Heart right ventricle (tissue), 16 donors: ENCODE results near the gene POU4F1. TPM values are rescaled to one million over a fixed set of nuclear protein-coding genes. Genes with fewer than 3 reads are reported as not detected.

Experiments
- ATAC-seq, 8 donors: fragments of 200-7000 bp; cut with Tn5 transposase; one replicate each; pipeline ENCODE4 v1.9.1; 2020; ENCODE audit warnings: mild to moderate bottlenecking in 8 of 8, moderate library complexity in 8 of 8, moderate number of reproducible peaks in 1 of 8
- DNase-seq, 2 donors: peaks; one replicate each; pipeline ENCODE4 v3.0.0-alpha.2; 2020
- H3K27ac ChIP-seq, 10 donors: fragments of 200-600 bp; sonication (generic) in 2 of 10; one replicate each; pipeline versions ENCODE4 v1.5.0 to v1.8.0; 2020 to 2022; ENCODE audit warnings: mild to moderate bottlenecking in 3 of 10
- H3K27me3 ChIP-seq, 7 donors: fragments of 200-600 bp; one replicate each; pipeline ENCODE4 v1.8.0; 2021 to 2022; ENCODE audit warnings: mild to moderate bottlenecking in 2 of 7
- H3K36me3 ChIP-seq, 9 donors: fragments of 200-600 bp; sonication (generic) in 1 of 9; one replicate each; pipeline versions ENCODE4 v1.5.0 to v1.8.0; 2020 to 2022; ENCODE audit warnings: mild to moderate bottlenecking in 2 of 9
- H3K4me1 ChIP-seq, 9 donors: fragments of 200-600 bp; sonication (generic) in 1 of 9; one replicate each; pipeline versions ENCODE4 v1.5.0 to v1.8.0; 2020 to 2022; ENCODE audit warnings: mild to moderate bottlenecking in 4 of 9
- H3K4me3 ChIP-seq, 10 donors: fragments of 200-600 bp; sonication (generic) in 2 of 10; one replicate each; pipeline versions ENCODE4 v1.5.0 to v1.8.0; 2020 to 2022; ENCODE audit warnings: mild to moderate bottlenecking in 7 of 10, moderate library complexity in 2 of 10
- H3K9me3 ChIP-seq, 11 donors: fragments of 200-600 bp in 10 of 11; sonication (generic) in 2 of 11; one replicate each; pipeline versions ENCODE4 v1.5.0 to v1.8.0; 2013 to 2022; ENCODE audit warnings: mild to moderate bottlenecking in 2 of 11, control low read depth in 1 of 11, moderate library complexity in 1 of 11
- WGBS, 2 donors: extraction: QIAGEN DNeasy Blood & Tissue Kit; methylation state at CpG; one replicate each; pipeline ENCODE4 v1.1.7; 2013; ENCODE audit warnings: inconsistent platforms in 1 of 2; 5-methylcytosine and 5-hydroxymethylcytosine counted together
- intact Hi-C, 10 donors: fragments of 100-400 bp; cut with DNase I; formaldehyde crosslinking; loops; one replicate each; pipeline versions ENCODE4 v1.11.1 to v1.14.2; 2022
- long read RNA-seq, 3 donors: library from polyadenylated mRNA; unstranded; transcript quantifications; one replicate each; pipeline ENCODE4 v2.0.0, GENCODE V29; 2020 to 2021
- polyA plus RNA-seq, 2 donors: library from polyadenylated mRNA; stranded (reverse); fragments of 200-250 nt; gene quantifications; one replicate each; pipeline ENCODE4 v1.2.3, GENCODE V29; 2013
- total RNA-seq, 10 donors: library from RNA; stranded (reverse); fragmentation: NEBNext Ultra II Directional in 3 of 10; extraction: Animal tissue kit (Norgen Biotek cat#: 25700) in 3 of 10; gene quantifications; one replicate each; pipeline versions ENCODE4 v1.2.1 to v1.2.4, GENCODE V29; 2021 to 2023
- TF ChIP-seq, protein P1 (sequence below), 9 donors: fragments of 200-600 bp; sonication (generic) in 2 of 9; IDR thresholded peaks; one replicate each; pipeline versions ENCODE4 v1.5.0 to v1.8.0; 2021 to 2022; ENCODE audit warnings: antibody characterized with exemption in 9 of 9, mild to moderate bottlenecking in 5 of 9, moderate library complexity in 1 of 9
- donor health status: Arrhythmogenic right ventricular cardiomyopathy.
- donor health status: ischemic (EF 13 %, LVEDD 7.1; RV severe dilation, severe dysfunction).
- donor health status: healthy with polysubstance abuse.
- donor health status: DM: no; HTN: yes; CAD: no.
- donor health status: DM: no; HTN: no; CAD: no.
- donor health status: ischemic (EF 25% LVEDD 6.9; RV normal size, moderate dysfunction).
- donor health status: ischemic (EF 25% LVEDD 5.7; RV mildly dilated, moderate dysfunction).
- donor health status: healthy.
- donor health status: DM: yes; HTN: yes; CAD: no.
- donor health status: Ischemic cardiomyopathy.
- donor health status: ischemic (EF 35%, LVEDD 5.7; RV mildly dilated, moderate dysfunction).
- donor health status: nonischemic (EF 11% LVEDD 7.7; RV severe dilation, severe dysfunction).
- donor health status: DM: yes; HTN: yes; CAD: no.
- donor health status: PGD.
- donor health status: ischemic (EF 29% LVEDD 5.4; RV normal size, mild dysfunction).
- donor health status: nonischemic (EF 23%, LVEDD 6.1; RV moderate dilation, normal function).

POU4F1 gene, protein sequence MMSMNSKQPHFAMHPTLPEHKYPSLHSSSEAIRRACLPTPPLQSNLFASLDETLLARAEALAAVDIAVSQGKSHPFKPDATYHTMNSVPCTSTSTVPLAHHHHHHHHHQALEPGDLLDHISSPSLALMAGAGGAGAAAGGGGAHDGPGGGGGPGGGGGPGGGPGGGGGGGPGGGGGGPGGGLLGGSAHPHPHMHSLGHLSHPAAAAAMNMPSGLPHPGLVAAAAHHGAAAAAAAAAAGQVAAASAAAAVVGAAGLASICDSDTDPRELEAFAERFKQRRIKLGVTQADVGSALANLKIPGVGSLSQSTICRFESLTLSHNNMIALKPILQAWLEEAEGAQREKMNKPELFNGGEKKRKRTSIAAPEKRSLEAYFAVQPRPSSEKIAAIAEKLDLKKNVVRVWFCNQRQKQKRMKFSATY
- under 1 TPM in 1 of 10 donors, not detected in 9; 0.09 TPM for total RNA-seq
- polyA plus RNA-seq = under 1 TPM in 1 of 2 donors, not detected in 1; 0.01 TPM
- long read RNA-seq, donor 1 = 0 reads
- long read RNA-seq, donor 2 = 0 reads
- long read RNA-seq, donor 3 = 0 reads

DNA sequence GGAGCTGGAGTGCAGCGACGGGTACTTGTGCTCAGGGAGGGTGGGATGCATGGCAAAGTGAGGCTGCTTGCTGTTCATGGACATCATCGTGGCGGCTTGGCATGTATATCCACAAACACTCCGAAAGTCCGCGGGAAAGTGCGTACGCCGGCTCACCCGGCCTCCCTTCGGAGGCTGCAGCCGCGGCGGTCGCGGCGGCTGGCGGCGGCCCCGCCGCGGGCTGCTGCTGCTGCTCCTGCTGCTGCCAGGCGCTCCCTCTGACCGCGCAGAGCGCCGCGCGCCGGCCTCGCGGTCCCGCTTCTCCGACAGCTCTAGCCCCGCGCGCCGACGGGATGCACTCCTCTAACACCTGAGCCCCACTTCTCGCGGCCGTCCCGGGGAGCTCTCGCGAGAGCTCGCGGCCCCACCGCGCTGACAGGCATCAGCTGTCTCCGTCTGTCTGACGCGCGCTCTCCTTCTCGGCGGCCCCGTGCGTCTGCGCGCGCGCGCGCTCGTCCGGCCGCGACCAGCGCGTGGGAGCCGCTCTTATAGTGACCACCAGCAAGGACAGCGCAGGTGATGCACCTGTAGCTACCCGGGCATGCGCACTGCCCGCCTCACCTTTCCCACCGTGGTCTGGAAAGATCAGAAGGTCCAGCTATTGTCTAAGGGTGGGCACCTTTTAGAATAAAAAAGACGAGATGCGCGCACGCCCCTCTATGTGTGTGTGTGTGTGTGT, at the start of gene POU4F1:
Gene POU4F1 (minus strand): TSS at position 313 of the 718 bp plus-strand sequence. CDS start 226 bp downstream, at position 87.
- TF ChIP-seq, protein P1, sequence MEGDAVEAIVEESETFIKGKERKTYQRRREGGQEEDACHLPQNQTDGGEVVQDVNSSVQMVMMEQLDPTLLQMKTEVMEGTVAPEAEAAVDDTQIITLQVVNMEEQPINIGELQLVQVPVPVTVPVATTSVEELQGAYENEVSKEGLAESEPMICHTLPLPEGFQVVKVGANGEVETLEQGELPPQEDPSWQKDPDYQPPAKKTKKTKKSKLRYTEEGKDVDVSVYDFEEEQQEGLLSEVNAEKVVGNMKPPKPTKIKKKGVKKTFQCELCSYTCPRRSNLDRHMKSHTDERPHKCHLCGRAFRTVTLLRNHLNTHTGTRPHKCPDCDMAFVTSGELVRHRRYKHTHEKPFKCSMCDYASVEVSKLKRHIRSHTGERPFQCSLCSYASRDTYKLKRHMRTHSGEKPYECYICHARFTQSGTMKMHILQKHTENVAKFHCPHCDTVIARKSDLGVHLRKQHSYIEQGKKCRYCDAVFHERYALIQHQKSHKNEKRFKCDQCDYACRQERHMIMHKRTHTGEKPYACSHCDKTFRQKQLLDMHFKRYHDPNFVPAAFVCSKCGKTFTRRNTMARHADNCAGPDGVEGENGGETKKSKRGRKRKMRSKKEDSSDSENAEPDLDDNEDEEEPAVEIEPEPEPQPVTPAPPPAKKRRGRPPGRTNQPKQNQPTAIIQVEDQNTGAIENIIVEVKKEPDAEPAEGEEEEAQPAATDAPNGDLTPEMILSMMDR (IDR thresholded peaks at IDR 0.05) = no peak
- H3K27ac ChIP-seq = no peak within 1 kb of the TSS
- peaks cover 5 to 51% (median 33%) of the 10 kb centered on the region in 9 donors for H3K4me1 ChIP-seq
- DNase-seq (peak in 1 of 2 donors; percentile 33), ATAC-seq (peak in 4 of 8 donors; percentile 26 to 61 (median 36))
- 0 to 1% methylated on average over 79 to 80 of the region's 80 CpGs for WGBS, 2 donors
- H3K9me3 ChIP-seq = no peaks in the 10 kb centered on the region
- H3K36me3 ChIP-seq = no peaks in the 10 kb centered on the region
- intact Hi-C loops = loop anchor here in 1 of 10 donors (10.0 kb wide), 1 partner anchor 51 kb away; the partner anchor contains the start of gene OBI1
- H3K4me3 ChIP-seq = peak within 1 kb of the TSS; percentile 18 to 49 (median 38)
- peaks cover 51 to 96% (median 95%) of the 10 kb centered on the region in 7 donors for H3K27me3 ChIP-seq

DNA sequence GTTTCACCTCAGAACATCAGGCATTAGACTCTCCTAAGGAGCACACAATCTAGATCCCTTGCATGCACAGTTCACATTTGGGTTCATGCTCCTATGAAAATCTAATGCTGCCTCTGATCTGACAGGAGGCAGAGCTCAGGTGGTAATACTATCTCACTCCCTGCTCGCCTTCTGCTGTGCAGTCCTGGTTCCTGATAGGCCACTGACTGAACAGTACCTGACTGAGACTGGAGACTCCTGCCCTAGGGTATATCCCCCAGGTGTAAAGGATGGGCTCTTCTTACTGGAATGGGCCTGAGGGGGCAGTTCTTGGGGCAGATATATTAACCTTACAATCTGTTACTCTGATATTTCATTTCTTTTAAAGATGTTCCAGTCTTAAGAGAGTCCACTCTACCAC, 49.3 kb upstream of the POU4F1 start:
- Histone ChIP-seq H3K27me3 (no peaks in the 10 kb centered on the region), H3K4me1 (peaks cover 0 to 79% (median 45%) of the 10 kb centered on the region in 9 donors), H3K27ac (no peak overlapping the region), H3K4me3 (no peak overlapping the region), H3K9me3 (no peaks in the 10 kb centered on the region), H3K36me3 (no peaks in the 10 kb centered on the region)
- ATAC-seq (no peak), DNase-seq (no peak)
- TF ChIP-seq, protein P1 (IDR thresholded peaks at IDR 0.05) = no peak
- WGBS, 2 donors = 91 to 100% methylated on average over 1 of the region's 1 CpG
- intact Hi-C loops = loop anchor here in 1 of 10 donors (10.0 kb wide), 1 partner anchor 48 kb away; the partner anchor contains the start of gene POU4F1

DNA sequence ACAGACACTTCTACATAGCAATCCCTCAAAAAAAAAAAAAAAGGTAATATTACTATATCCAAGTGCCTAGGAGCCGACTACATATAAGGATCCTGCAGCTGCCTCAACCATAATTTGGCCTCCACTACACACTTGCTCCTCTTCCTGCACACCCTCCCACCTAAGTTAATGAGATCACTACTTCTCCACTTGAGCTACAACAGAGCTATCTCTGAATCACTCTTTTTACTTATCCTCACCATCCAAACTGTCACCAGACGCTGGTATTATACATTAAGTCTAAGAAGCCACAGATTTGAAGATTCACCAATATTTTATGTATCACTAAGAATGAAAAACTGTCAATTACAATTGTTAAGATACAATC, 47.3 kb upstream of the POU4F1 start:
- TF ChIP-seq, protein P1 (IDR thresholded peaks at IDR 0.05) = no peak
- no peak for DNase-seq
- Histone ChIP-seq H3K4me3 (no peak overlapping the region), H3K4me1 (peaks cover 0 to 76% (median 51%) of the 10 kb centered on the region in 9 donors), H3K27me3 (no peaks in the 10 kb centered on the region), H3K36me3 (no peaks in the 10 kb centered on the region), H3K9me3 (no peaks in the 10 kb centered on the region), H3K27ac (no peak overlapping the region)
- 74 to 81% methylated on average over 2 of the region's 2 CpGs for WGBS, 2 donors
- no peak for ATAC-seq
- intact Hi-C loops = loop anchor here in 1 of 10 donors (10.0 kb wide), 1 partner anchor 46 kb away; the partner anchor contains the start of gene POU4F1
